Measurements from ENCODE around the gene AIP. TPM values are rescaled to one million over a fixed set of nuclear protein-coding genes. Genes with fewer than 3 reads are reported as not detected.

Gene AIP
- total and polyA plus RNA-seq, 2 donors (not counting 1 experiment from before 2014, with no cell fraction given) = 53.7 to 117 TPM

- Histone ChIP-seq H3K4me3 (replicated peaks in 1 of 4; ENCODE audit: control extremely low read depth in 1 of 4, insufficient read depth in 1 of 4, low read depth in 3 of 4, low read length in 4 of 4) (no peak overlapping the region), H3K79me2 (ENCODE audit: control insufficient read depth, insufficient read depth, low read length) (no peaks in the 10 kb centered on the region), H3K4me1 (ENCODE audit: control insufficient read depth, extremely low read depth, insufficient read depth, low read length) (peaks cover 2% of the 10 kb centered on the region)
These were observed 17.6 kb downstream of the AIP start for GRCh38 chr11:67500484-67500821.

GRCh38 chr11:67500831-67501715 is 18.2 kb downstream of the AIP start:
- H4K20me1 ChIP-seq (ENCODE audit: control insufficient read depth, extremely low read depth, insufficient read depth, low read length) = no peaks in the 10 kb centered on the region
- no peak for DNase-seq (ENCODE audit: low read depth in 2 of 2)

More at GRCh38 chr11:67500484-67500821, 17.6 kb downstream of the AIP start:
- no peak for DNase-seq (ENCODE audit: low read depth in 2 of 2)
- no peaks in the 10 kb centered on the region for H3K27me3 ChIP-seq (ENCODE audit: control insufficient read depth, insufficient read depth, low read length)
- H2AFZ ChIP-seq (ENCODE audit: low read length) = no peak overlapping the region
- H3K27ac ChIP-seq (ENCODE audit: insufficient read depth, low read length) = no peak overlapping the region
- H4K20me1 ChIP-seq (ENCODE audit: control insufficient read depth, extremely low read depth, insufficient read depth, low read length) = no peaks in the 10 kb centered on the region
- no peak overlapping the region for H3K9ac ChIP-seq (ENCODE audit: insufficient read depth, low read length)
- H3K9me3 ChIP-seq (ENCODE audit: control insufficient read depth, insufficient read depth, low read depth, low read length) = no peaks in the 10 kb centered on the region
- H3K4me2 ChIP-seq (ENCODE audit: extremely low read depth, insufficient read depth, low read length) = no peak overlapping the region
- TF ChIP-seq CTCF (conservative IDR thresholded peaks at IDR 0.05 in 1 of 2, IDR thresholded peaks at IDR 0.05 in 1 of 2; ENCODE audit: low read depth in 1 of 2, low read length in 2 of 2) (no peak), EZH2 (IDR thresholded peaks at IDR 0.05; ENCODE audit: low read length, missing control alignments) (no peak)
- peaks cover 2% of the 10 kb centered on the region for H3K36me3 ChIP-seq (ENCODE audit: control insufficient read depth, insufficient read depth, low read length)

GRCh38 chr11:67501854-67502253 is 19.0 kb downstream of the AIP start:
- Histone ChIP-seq H3K27ac (ENCODE audit: insufficient read depth, low read length) (no peak overlapping the region), H3K4me3 (replicated peaks in 1 of 4; ENCODE audit: control extremely low read depth in 1 of 4, insufficient read depth in 1 of 4, low read depth in 3 of 4, low read length in 4 of 4) (no peak overlapping the region), H3K27me3 (ENCODE audit: control insufficient read depth, insufficient read depth, low read length) (no peaks in the 10 kb centered on the region), H3K4me1 (ENCODE audit: control insufficient read depth, extremely low read depth, insufficient read depth, low read length) (peaks cover 6% of the 10 kb centered on the region), H4K20me1 (ENCODE audit: control insufficient read depth, extremely low read depth, insufficient read depth, low read length) (no peaks in the 10 kb centered on the region), H3K9ac (ENCODE audit: insufficient read depth, low read length) (no peak overlapping the region), H2AFZ (ENCODE audit: low read length) (no peak overlapping the region), H3K4me2 (ENCODE audit: extremely low read depth, insufficient read depth, low read length) (no peak overlapping the region), H3K79me2 (ENCODE audit: control insufficient read depth, insufficient read depth, low read length) (no peaks in the 10 kb centered on the region), H3K36me3 (ENCODE audit: control insufficient read depth, insufficient read depth, low read length) (peaks cover 4% of the 10 kb centered on the region), H3K9me3 (ENCODE audit: control insufficient read depth, insufficient read depth, low read depth, low read length) (no peaks in the 10 kb centered on the region)
- DNase-seq (ENCODE audit: low read depth in 2 of 2) = no peak
- TF ChIP-seq CTCF (conservative IDR thresholded peaks at IDR 0.05 in 1 of 2, IDR thresholded peaks at IDR 0.05 in 1 of 2; ENCODE audit: low read depth in 1 of 2, low read length in 2 of 2) = no peak
- TF ChIP-seq EZH2 (IDR thresholded peaks at IDR 0.05; ENCODE audit: low read length, missing control alignments) = no peak

More at GRCh38 chr11:67500831-67501715, 18.2 kb downstream of the AIP start:
- no peak overlapping the region for H3K27ac ChIP-seq (ENCODE audit: insufficient read depth, low read length)
- H3K4me1 ChIP-seq (ENCODE audit: control insufficient read depth, extremely low read depth, insufficient read depth, low read length) = peaks cover 6% of the 10 kb centered on the region
- H2AFZ ChIP-seq (ENCODE audit: low read length) = no peak overlapping the region
- H3K79me2 ChIP-seq (ENCODE audit: control insufficient read depth, insufficient read depth, low read length) = no peaks in the 10 kb centered on the region
- no peak overlapping the region for H3K4me2 ChIP-seq (ENCODE audit: extremely low read depth, insufficient read depth, low read length)
- no peaks in the 10 kb centered on the region for H3K9me3 ChIP-seq (ENCODE audit: control insufficient read depth, insufficient read depth, low read depth, low read length)
- TF ChIP-seq EZH2 (IDR thresholded peaks at IDR 0.05; ENCODE audit: low read length, missing control alignments) (no peak), CTCF (conservative IDR thresholded peaks at IDR 0.05 in 1 of 2, IDR thresholded peaks at IDR 0.05 in 1 of 2; ENCODE audit: low read depth in 1 of 2, low read length in 2 of 2) (no peak)
- H3K36me3 ChIP-seq (ENCODE audit: control insufficient read depth, insufficient read depth, low read length) = peaks cover 2% of the 10 kb centered on the region
- no peak overlapping the region for H3K4me3 ChIP-seq (replicated peaks in 1 of 4; ENCODE audit: control extremely low read depth in 1 of 4, insufficient read depth in 1 of 4, low read depth in 3 of 4, low read length in 4 of 4)
- no peak overlapping the region for H3K9ac ChIP-seq (ENCODE audit: insufficient read depth, low read length)
- no peaks in the 10 kb centered on the region for H3K27me3 ChIP-seq (ENCODE audit: control insufficient read depth, insufficient read depth, low read length)

All from fibroblast of lung (primary cell).